Stromal cell of bone marrow (primary cell): ENCODE data around the gene OS9.
"Not testable (repeated sequence)": the region's sequence is repeated elsewhere in the genome, so short reads cannot be mapped to it uniquely, and the experiment has no call there.

Source experiments
- DNase-seq: peaks from one replicate; pipeline ENCODE4 v3.0.0-alpha.2; 2012; ENCODE audit warnings: low read depth

Gene OS9

GRCh38 chr12:57693659-57694458 is at the start of gene OS9:
Gene OS9, plus strand, starts transcription at chr12:57694132. Its CDS starts 30 bp downstream, at chr12:57694162.
- peak; percentile 100 for DNase-seq

- DNase-seq: not testable (repeated sequence)
These were observed 47.8 kb upstream of the OS9 start for GRCh38 chr12:57645990-57646658.

- not testable (repeated sequence) for DNase-seq
These were observed 47.3 kb upstream of the OS9 start for GRCh38 chr12:57646659-57647049.

- DNase-seq: no peak
These were observed 39.9 kb upstream of the OS9 start for GRCh38 chr12:57654042-57654441.

GRCh38 chr12:57655541-57656240 is 38.2 kb upstream of the OS9 start:
- no peak for DNase-seq

- DNase-seq: not testable (repeated sequence)
These were observed 37.5 kb upstream of the OS9 start for GRCh38 chr12:57656408-57656807.

GRCh38 chr12:57657744-57658143 is 36.2 kb upstream of the OS9 start:
- DNase-seq: no peak

- DNase-seq: no peak
These were observed 35.0 kb upstream of the OS9 start for GRCh38 chr12:57658890-57659289.

GRCh38 chr12:57661376-57661775 is 32.6 kb upstream of the OS9 start:
- no peak for DNase-seq

GRCh38 chr12:57665066-57665820 is 28.7 kb upstream of the OS9 start:
- not testable (repeated sequence) for DNase-seq

- no peak for DNase-seq
These were observed 27.0 kb upstream of the OS9 start for GRCh38 chr12:57666897-57667296.

- DNase-seq: not testable (repeated sequence)
These were observed 24.2 kb upstream of the OS9 start for GRCh38 chr12:57669691-57670090.

GRCh38 chr12:57671811-57672210 is 22.1 kb upstream of the OS9 start:
- DNase-seq: not testable (repeated sequence)

- no peak for DNase-seq
These were observed 21.1 kb upstream of the OS9 start for GRCh38 chr12:57672801-57673200.

GRCh38 chr12:57674691-57675090 is 19.2 kb upstream of the OS9 start:
- DNase-seq: no peak

GRCh38 chr12:57677947-57678346 is 16.0 kb upstream of the OS9 start:
- not testable (repeated sequence) for DNase-seq

- no peak for DNase-seq
These were observed 14.2 kb upstream of the OS9 start for GRCh38 chr12:57679697-57680096.

- DNase-seq: no peak
These were observed 6.1 kb upstream of the OS9 start for GRCh38 chr12:57687862-57688261.

GRCh38 chr12:57688931-57689330 is 5.0 kb upstream of the OS9 start:
- no peak for DNase-seq

GRCh38 chr12:57692500-57692899 is 1.4 kb upstream of the OS9 start:
- no peak for DNase-seq

GRCh38 chr12:57693317-57693658 is 644 bp upstream of the OS9 start:
- DNase-seq: no peak

- DNase-seq: no peak
These were observed 607 bp downstream of the OS9 start for GRCh38 chr12:57694459-57695019.
